ENCODE results near the gene CFB. TPM values are rescaled to one million over a fixed set of nuclear protein-coding genes. Genes with fewer than 3 reads are reported as not detected.

The CFB gene
- total and polyA plus RNA-seq, 2 donors (not counting 3 experiments of a cell fraction or from before 2014, with no cell fraction given), result 0.87 to 1.5 TPM

- H4K20me1 ChIP-seq (replicated peaks; ENCODE audit: control insufficient read depth, extremely low read depth, insufficient read depth, low read length), result no peaks in the 10 kb centered on the region
- CTCF ChIA-PET, result interaction anchor here (1.0 to 1.4 kb wide), 2 partner anchors 40 to 44 kb away, joined by 3 to 4 read pairs; partner anchors contain the start of gene ZBTB12
- intact Hi-C loops (cut with micrococcal nuclease), result no loop called here
- no peaks in the 10 kb centered on the region for H3K9me1 ChIP-seq (replicated peaks; ENCODE audit: control insufficient read depth, extremely low read depth, insufficient read depth, low read length)
- peaks cover 0 to 11% of the 10 kb centered on the region in 2 experiments for H3K27me3 ChIP-seq (ENCODE audit: control insufficient read depth in 2 of 2, insufficient read depth in 2 of 2, low read length in 2 of 2)
- peaks cover 2 to 4% of the 10 kb centered on the region in 2 experiments for H3K36me3 ChIP-seq (ENCODE audit: control insufficient read depth in 2 of 2, extremely low read depth in 1 of 2, insufficient read depth in 2 of 2, low read length in 2 of 2)
- H3K79me2 ChIP-seq (ENCODE audit: control insufficient read depth, insufficient read depth, low read length), result no peaks in the 10 kb centered on the region
- no peak overlapping the region for H3K9ac ChIP-seq (replicated peaks; ENCODE audit: extremely low read depth, insufficient read depth, low read length)
- no peak overlapping the region for H3K4me3 ChIP-seq (replicated peaks in 1 of 3; ENCODE audit: insufficient read depth in 1 of 3, low read depth in 1 of 3, low read length in 3 of 3)
- no peak overlapping the region for H3K27ac ChIP-seq (ENCODE audit: insufficient read depth, low read depth, low read length)
- FAIRE-seq (no peak), DNase-seq (ENCODE audit: low read depth, low spot score) (no peak)
- POLR2A ChIA-PET, result no interaction called here
- no peak overlapping the region for H3K4me2 ChIP-seq (ENCODE audit: insufficient read depth, low read length)
- H2AFZ ChIP-seq (ENCODE audit: low read depth, low read length), result no peak overlapping the region
- TF ChIP-seq EZH2 (IDR thresholded peaks at IDR 0.05; ENCODE audit: borderline replicate concordance, low read depth, low read length, severe bottlenecking) (no peak), CTCF (IDR thresholded peaks at IDR 0.05; ENCODE audit: extremely low read depth in 1 of 2, insufficient read depth in 1 of 2, low read depth in 1 of 2, low read length in 2 of 2) (no peak), JUN (IDR thresholded peaks at IDR 0.05; ENCODE audit: borderline replicate concordance, insufficient read depth, insufficient read length, low read depth) (no peak), FOS (IDR thresholded peaks at IDR 0.05; ENCODE audit: borderline replicate concordance, insufficient read depth, low read length) (no peak), MAX (IDR thresholded peaks at IDR 0.05; ENCODE audit: insufficient read depth, insufficient read length) (no peak), POLR2A (IDR thresholded peaks at IDR 0.05; ENCODE audit: low read depth, low read length) (no peak), POLR2AphosphoS5 (IDR thresholded peaks at IDR 0.05; ENCODE audit: insufficient read depth, low read depth, low read length) (no peak), GATA2 (IDR thresholded peaks at IDR 0.05; ENCODE audit: insufficient read depth, insufficient read length, low read depth, low read length) (no peak), MYC (IDR thresholded peaks at IDR 0.05; ENCODE audit: low read depth, low read length) (no peak)
- peaks cover 3% of the 10 kb centered on the region for H3K4me1 ChIP-seq (ENCODE audit: control insufficient read depth, extremely low read depth, insufficient read depth, low read length)
- BruUV-seq (replicated peaks), result no TSS peak
- dilution Hi-C loops (cut with MboI; ENCODE audit: extremely low pct_ligation_motif_present, low sequenced_read_pairs), result no loop called here
- no peaks in the 10 kb centered on the region for H3K9me3 ChIP-seq (replicated peaks; ENCODE audit: control insufficient read depth, insufficient read depth, low read length)
Measured at GRCh38 chr6:31946370-31946885, 533 bp downstream of the CFB start.
